SK-N-SH treated with all-trans-retinoic acid at 6 μM for 48 hours (cell line): Measurements from ENCODE around the gene TMOD4.

Experiments
- ATAC-seq: fragments of 200-7000 bp; cut with Tn5 transposase; 3 replicates; pipeline ENCODE4 v1.9.1; 2020; ENCODE audit warnings: mild to moderate bottlenecking, moderate library complexity
- ARNTL ChIP-seq: fragments of 450-650 bp; formaldehyde crosslinking; IDR thresholded peaks from 2 replicates; pipeline ENCODE4 v1.5.0; 2020; ENCODE audit warnings: low read depth, mild to moderate bottlenecking, moderate library complexity, borderline replicate concordance
- BACH2 ChIP-seq: fragments of 250-450 bp; sonication (Bioruptor Pico); IDR thresholded peaks from 2 replicates; pipeline ENCODE4 v1.9.0; 2021; ENCODE audit warnings: mild to moderate bottlenecking, borderline replicate concordance
- CSDC2 ChIP-seq: fragments of 250-450 bp; sonication (Bioruptor Pico); IDR thresholded peaks from 2 replicates; pipeline ENCODE4 v1.5.0; 2020; ENCODE audit warnings: mild to moderate bottlenecking, moderate library complexity
- ESRRG ChIP-seq: fragments of 250-450 bp; sonication (Bioruptor Pico); IDR thresholded peaks from 2 replicates; pipeline ENCODE4 v1.6.1; 2021; ENCODE audit warnings: mild to moderate bottlenecking
- ISL1 ChIP-seq: fragments of 250-450 bp; sonication (Bioruptor Pico); IDR thresholded peaks from 2 replicates; pipeline ENCODE4 v2.1.2; 2022; ENCODE audit warnings: mild to moderate bottlenecking, moderate library complexity
- OSR1 ChIP-seq: fragments of 250-450 bp; sonication (Bioruptor Pico); IDR thresholded peaks from 2 replicates; pipeline ENCODE4 v1.8.0; 2022; ENCODE audit warnings: moderate library complexity, mild to moderate bottlenecking, inconsistent platforms
- PPARA ChIP-seq: fragments of 250-450 bp; sonication (Bioruptor Pico); IDR thresholded peaks from 2 replicates; pipeline ENCODE4 v1.5.0; 2020; ENCODE audit warnings: mild to moderate bottlenecking, borderline replicate concordance
- RARB ChIP-seq: fragments of 250-450 bp; sonication (Bioruptor Pico); IDR thresholded peaks from 2 replicates; pipeline ENCODE4 v1.8.0; 2021; ENCODE audit warnings: mild to moderate bottlenecking, moderate library complexity
- SNAI2 ChIP-seq: fragments of 250-450 bp; sonication (Bioruptor Pico); IDR thresholded peaks from 2 replicates; pipeline ENCODE4 v1.5.0; 2020; ENCODE audit warnings: mild to moderate bottlenecking, moderate library complexity
- TCF4 ChIP-seq: fragments of 250-450 bp; sonication (Bioruptor Pico); IDR thresholded peaks from 2 replicates; pipeline ENCODE4 v1.8.0; 2021; ENCODE audit warnings: mild to moderate bottlenecking, moderate library complexity, borderline replicate concordance
- TOX ChIP-seq: fragments of 250-450 bp; sonication (Bioruptor Pico); IDR thresholded peaks from 2 replicates; pipeline ENCODE4 v1.8.0; 2021; ENCODE audit warnings: mild to moderate bottlenecking, moderate library complexity, borderline replicate concordance
- ZC3H10 ChIP-seq: fragments of 250-450 bp; sonication (Bioruptor Pico); IDR thresholded peaks from 2 replicates; pipeline ENCODE4 v1.5.1; 2021; ENCODE audit warnings: mild to moderate bottlenecking, moderate library complexity
- ZFP3 ChIP-seq: fragments of 250-450 bp; sonication (Bioruptor Pico); IDR thresholded peaks from 2 replicates; pipeline ENCODE4 v1.5.0; 2020; ENCODE audit warnings: mild to moderate bottlenecking, moderate library complexity
- ZFP30 ChIP-seq: fragments of 450-650 bp; formaldehyde crosslinking; IDR thresholded peaks from 2 replicates; pipeline ENCODE4 v1.5.0; 2022; ENCODE audit warnings: mild to moderate bottlenecking, moderate library complexity
- ZNF565 ChIP-seq: fragments of 450-650 bp; formaldehyde crosslinking; conservative IDR thresholded peaks from 2 replicates; pipeline ENCODE4 v1.5.0; 2020; ENCODE audit warnings: low read depth, mild to moderate bottlenecking, moderate library complexity
- ZNF8 ChIP-seq: fragments of 450-650 bp; formaldehyde crosslinking; IDR thresholded peaks from 2 replicates; pipeline ENCODE4 v1.5.0; 2020; ENCODE audit warnings: mild to moderate bottlenecking, moderate library complexity
- TF ChIP-seq, protein P1 (sequence below): fragments of 250-450 bp; sonication (Bioruptor Pico); IDR thresholded peaks from 2 replicates; pipeline ENCODE4 v1.5.0; 2020; ENCODE audit warnings: mild to moderate bottlenecking, moderate library complexity
- TF ChIP-seq, protein P2 (sequence below): fragments of 250-450 bp; sonication (Bioruptor Pico); IDR thresholded peaks from 2 replicates; pipeline ENCODE4 v1.5.1; 2021; ENCODE audit warnings: mild to moderate bottlenecking, moderate library complexity
- TF ChIP-seq, protein P3 (sequence below): fragments of 250-450 bp; sonication (Bioruptor Pico); IDR thresholded peaks from 2 replicates; pipeline ENCODE4 v1.5.1; 2020; ENCODE audit warnings: low read depth, mild to moderate bottlenecking, moderate library complexity

Gene TMOD4

DNA sequence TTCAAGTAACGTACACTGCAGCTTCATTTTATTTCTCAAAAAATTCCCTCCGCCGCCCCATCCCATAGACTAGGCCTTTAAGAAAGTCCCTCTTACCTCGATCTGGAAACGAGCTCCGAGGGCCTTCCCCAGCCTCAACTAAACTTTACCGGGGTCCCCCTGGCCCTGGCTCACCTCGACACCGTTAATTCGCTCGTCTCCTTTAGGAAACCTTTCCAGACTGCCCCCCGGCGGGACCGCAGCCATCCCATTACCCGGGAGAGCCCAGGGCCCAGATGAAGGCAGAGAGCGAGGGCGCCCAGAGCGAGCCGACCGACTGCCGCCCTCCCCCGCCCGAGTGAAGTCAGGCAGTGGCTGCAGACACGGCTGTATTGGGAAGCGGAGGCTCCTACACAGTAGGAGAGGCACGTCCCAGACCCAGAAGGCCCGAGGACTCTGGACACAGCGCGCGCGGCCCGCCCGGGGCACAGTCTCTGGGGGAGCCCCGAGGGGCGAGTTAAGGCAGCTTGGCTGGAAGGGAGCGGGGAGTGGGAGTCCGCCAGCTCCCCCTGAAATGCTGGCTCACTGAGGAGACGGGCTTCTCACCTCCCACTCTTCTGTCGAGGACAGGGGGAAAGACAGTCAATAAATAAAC lies 44.0 kb downstream of the TMOD4 start:
- no peak for ATAC-seq
- no peak for TF ChIP-seq PPARA (CRISPR knock-in tag)
- no peak for TF ChIP-seq ISL1 (CRISPR knock-in tag)
- TF ChIP-seq, protein P1, sequence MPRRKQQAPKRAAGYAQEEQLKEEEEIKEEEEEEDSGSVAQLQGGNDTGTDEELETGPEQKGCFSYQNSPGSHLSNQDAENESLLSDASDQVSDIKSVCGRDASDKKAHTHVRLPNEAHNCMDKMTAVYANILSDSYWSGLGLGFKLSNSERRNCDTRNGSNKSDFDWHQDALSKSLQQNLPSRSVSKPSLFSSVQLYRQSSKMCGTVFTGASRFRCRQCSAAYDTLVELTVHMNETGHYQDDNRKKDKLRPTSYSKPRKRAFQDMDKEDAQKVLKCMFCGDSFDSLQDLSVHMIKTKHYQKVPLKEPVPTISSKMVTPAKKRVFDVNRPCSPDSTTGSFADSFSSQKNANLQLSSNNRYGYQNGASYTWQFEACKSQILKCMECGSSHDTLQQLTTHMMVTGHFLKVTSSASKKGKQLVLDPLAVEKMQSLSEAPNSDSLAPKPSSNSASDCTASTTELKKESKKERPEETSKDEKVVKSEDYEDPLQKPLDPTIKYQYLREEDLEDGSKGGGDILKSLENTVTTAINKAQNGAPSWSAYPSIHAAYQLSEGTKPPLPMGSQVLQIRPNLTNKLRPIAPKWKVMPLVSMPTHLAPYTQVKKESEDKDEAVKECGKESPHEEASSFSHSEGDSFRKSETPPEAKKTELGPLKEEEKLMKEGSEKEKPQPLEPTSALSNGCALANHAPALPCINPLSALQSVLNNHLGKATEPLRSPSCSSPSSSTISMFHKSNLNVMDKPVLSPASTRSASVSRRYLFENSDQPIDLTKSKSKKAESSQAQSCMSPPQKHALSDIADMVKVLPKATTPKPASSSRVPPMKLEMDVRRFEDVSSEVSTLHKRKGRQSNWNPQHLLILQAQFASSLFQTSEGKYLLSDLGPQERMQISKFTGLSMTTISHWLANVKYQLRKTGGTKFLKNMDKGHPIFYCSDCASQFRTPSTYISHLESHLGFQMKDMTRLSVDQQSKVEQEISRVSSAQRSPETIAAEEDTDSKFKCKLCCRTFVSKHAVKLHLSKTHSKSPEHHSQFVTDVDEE (CRISPR knock-in tag) = no peak
- TF ChIP-seq, protein P2, sequence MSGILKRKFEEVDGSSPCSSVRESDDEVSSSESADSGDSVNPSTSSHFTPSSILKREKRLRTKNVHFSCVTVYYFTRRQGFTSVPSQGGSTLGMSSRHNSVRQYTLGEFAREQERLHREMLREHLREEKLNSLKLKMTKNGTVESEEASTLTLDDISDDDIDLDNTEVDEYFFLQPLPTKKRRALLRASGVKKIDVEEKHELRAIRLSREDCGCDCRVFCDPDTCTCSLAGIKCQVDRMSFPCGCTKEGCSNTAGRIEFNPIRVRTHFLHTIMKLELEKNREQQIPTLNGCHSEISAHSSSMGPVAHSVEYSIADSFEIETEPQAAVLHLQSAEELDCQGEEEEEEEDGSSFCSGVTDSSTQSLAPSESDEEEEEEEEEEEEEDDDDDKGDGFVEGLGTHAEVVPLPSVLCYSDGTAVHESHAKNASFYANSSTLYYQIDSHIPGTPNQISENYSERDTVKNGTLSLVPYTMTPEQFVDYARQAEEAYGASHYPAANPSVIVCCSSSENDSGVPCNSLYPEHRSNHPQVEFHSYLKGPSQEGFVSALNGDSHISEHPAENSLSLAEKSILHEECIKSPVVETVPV (CRISPR knock-in tag) = no peak
- TF ChIP-seq TCF4 (CRISPR knock-in tag) = no peak
- no peak for TF ChIP-seq OSR1 (CRISPR knock-in tag)

DNA sequence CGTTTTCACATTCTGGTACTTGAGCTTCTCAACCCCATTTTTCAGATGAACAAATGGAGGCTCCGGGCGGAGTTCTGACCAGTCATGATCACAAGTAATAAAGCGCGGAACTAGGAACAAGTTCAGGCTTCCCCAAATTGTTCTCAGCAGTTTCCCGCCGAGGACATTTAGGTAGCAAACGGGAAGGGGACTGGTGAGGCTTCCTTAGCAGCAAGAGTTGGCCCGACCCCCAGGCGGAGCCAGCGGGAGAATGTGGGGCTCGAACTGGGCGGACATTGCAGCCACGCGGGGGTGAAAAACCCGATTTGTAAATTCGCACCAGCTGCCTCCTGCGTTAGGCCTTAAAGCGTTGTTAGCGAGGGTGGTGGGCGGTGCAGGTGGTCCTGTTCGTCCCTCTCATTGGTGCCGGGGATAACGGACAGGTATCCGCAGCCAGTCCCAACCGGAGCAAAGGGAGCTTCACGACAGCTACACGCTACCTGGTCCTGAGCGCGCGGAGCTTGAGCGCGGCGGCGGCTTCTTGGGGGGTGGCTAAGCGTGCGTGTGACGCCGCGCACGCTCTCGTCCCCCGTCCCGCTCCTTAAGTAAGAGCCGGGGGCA lies 44.7 kb downstream of the TMOD4 start:
- no peak for ATAC-seq
- no peak for TF ChIP-seq CSDC2 (CRISPR knock-in tag)
- no peak for TF ChIP-seq ARNTL (CRISPR knock-in tag)
- TF ChIP-seq TCF4 (CRISPR knock-in tag) = no peak
- TF ChIP-seq, protein P3, sequence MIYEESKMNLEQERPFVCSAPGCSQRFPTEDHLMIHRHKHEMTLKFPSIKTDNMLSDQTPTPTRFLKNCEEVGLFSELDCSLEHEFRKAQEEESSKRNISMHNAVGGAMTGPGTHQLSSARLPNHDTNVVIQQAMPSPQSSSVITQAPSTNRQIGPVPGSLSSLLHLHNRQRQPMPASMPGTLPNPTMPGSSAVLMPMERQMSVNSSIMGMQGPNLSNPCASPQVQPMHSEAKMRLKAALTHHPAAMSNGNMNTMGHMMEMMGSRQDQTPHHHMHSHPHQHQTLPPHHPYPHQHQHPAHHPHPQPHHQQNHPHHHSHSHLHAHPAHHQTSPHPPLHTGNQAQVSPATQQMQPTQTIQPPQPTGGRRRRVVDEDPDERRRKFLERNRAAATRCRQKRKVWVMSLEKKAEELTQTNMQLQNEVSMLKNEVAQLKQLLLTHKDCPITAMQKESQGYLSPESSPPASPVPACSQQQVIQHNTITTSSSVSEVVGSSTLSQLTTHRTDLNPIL (CRISPR knock-in tag) = no peak
- no peak for TF ChIP-seq ISL1 (CRISPR knock-in tag)
- TF ChIP-seq, protein P1 (CRISPR knock-in tag) = no peak
- no peak for TF ChIP-seq ZC3H10
- TF ChIP-seq BACH2 (CRISPR knock-in tag) = no peak
- no peak for TF ChIP-seq SNAI2 (CRISPR knock-in tag)
- no peak for TF ChIP-seq PPARA (CRISPR knock-in tag)
- TF ChIP-seq ZNF8 (CRISPR knock-in tag) = no peak
- TF ChIP-seq ZFP3 = no peak
- TF ChIP-seq TOX (CRISPR knock-in tag) = no peak
- no peak for TF ChIP-seq ZFP30
- TF ChIP-seq ZNF565 (CRISPR knock-in tag) = no peak
- TF ChIP-seq ESRRG (CRISPR knock-in tag) = no peak
- no peak for TF ChIP-seq RARB (CRISPR knock-in tag)
- TF ChIP-seq OSR1 (CRISPR knock-in tag) = no peak

DNA sequence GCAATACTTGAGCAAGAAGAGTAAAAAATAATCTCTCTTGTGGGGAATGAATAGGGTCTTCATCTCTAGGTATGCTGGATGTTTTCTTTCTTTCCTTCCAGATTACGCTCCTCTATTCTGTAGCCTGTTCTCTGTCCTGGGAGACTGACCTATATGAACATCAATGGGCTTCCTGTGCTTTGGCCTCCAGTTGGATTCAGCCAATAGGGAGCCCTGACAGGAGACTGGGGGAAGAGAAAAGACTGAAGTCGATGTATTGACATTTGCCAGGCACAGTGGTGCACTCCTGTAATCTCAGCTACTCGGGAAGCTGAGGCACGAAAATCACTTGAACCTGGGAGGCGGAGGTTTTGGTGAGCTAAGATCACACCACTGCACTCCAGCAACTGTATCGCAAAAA lies 47.0 kb downstream of the TMOD4 start:
- TF ChIP-seq, protein P1 (CRISPR knock-in tag) = no peak
- TF ChIP-seq, protein P2 (CRISPR knock-in tag) = no peak
- TF ChIP-seq ZNF565 (CRISPR knock-in tag) (no peak), PPARA (CRISPR knock-in tag) (no peak), ZNF8 (CRISPR knock-in tag) (no peak), CSDC2 (CRISPR knock-in tag) (no peak), TOX (CRISPR knock-in tag) (no peak), SNAI2 (CRISPR knock-in tag) (no peak), RARB (CRISPR knock-in tag) (no peak)
- TF ChIP-seq, protein P3 (CRISPR knock-in tag) = no peak
- ATAC-seq = no peak; the same call in 2 of the 3 replicates
